ENCODE data around the gene CRMP1.

- TF ChIP-seq CTCF (IDR thresholded peaks at IDR 0.05; ENCODE audit: low read depth, low read length) (no peak), POLR2A (IDR thresholded peaks at IDR 0.05; ENCODE audit: extremely low read depth, insufficient read length) (no peak), MAX (IDR thresholded peaks at IDR 0.05; ENCODE audit: low read depth, low read length) (no peak), MYC (IDR thresholded peaks at IDR 0.05; ENCODE audit: low read depth, low read length) (no peak)
These were observed at the start of gene CRMP1 for GRCh38 chr4:5893004-5893580.
